ENCODE results near the gene TOMM34. TPM values are rescaled to one million over a fixed set of nuclear protein-coding genes. Genes with fewer than 3 reads are reported as not detected.

TOMM34 gene
- polyA plus RNA-seq, 5 donors, result 25.0 to 26.6 (median 25.3) TPM

DNA sequence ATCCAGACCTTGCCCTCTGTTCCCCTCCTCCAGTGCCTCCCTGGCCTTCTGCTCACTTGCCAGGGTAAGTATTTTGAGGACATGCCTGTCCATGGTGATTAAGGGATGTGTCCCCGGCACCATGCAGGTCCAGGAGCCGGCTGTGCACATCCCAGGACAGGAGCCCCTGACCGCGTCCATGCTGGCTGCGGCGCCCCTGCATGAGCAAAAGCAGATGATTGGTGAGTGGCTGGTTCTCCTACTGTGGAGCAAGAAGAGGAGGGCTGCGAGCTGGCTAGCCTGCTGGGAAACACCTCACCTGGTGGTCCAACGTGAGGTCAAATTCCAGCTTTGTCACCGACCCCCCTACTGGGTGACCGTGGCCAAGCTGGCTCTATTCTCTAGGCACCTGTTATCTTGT lies 23.7 kb downstream of the TOMM34 start:
- DNase-seq, result no peak

DNA sequence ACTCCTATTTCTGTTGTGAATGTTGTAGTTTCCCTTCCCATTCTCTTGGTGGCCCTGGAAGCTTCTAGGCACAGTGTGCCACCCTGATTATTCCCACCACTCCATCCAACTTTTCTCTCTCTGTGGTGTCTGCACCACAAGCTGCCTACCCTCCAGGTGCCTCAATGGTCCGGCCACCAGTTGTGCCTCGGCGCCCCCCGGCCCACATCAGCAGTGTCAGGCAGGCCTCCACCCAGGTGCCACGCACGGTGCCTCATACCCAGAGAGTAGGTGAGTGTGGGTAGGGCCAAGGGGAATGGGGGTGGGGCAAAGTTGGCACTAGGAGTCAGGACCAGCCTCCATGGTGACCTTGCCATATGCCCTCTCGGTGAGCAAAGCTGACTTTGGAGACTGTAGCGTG lies 27.3 kb downstream of the TOMM34 start:
- no peak for DNase-seq

DNA sequence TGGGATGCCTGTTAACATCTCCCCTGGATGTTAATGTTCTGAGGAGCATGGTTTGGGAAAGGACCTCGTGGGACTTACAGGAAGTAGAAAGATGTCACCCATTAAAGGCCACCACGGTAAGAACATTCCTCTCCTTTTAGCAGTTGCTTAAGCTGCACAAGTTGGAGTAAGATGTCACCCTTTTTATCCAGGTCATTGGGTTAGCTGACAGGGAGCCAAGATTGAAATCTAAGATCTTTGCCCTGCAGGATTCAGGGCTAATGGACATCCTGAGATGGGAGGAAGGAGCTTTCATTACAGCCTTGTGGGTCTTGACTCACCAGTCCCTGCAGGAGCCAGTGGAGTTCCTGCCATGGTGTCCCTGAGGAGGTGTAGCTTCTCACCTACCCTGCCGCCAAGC lies 28.3 kb downstream of the TOMM34 start:
- DNase-seq, result no peak

DNA sequence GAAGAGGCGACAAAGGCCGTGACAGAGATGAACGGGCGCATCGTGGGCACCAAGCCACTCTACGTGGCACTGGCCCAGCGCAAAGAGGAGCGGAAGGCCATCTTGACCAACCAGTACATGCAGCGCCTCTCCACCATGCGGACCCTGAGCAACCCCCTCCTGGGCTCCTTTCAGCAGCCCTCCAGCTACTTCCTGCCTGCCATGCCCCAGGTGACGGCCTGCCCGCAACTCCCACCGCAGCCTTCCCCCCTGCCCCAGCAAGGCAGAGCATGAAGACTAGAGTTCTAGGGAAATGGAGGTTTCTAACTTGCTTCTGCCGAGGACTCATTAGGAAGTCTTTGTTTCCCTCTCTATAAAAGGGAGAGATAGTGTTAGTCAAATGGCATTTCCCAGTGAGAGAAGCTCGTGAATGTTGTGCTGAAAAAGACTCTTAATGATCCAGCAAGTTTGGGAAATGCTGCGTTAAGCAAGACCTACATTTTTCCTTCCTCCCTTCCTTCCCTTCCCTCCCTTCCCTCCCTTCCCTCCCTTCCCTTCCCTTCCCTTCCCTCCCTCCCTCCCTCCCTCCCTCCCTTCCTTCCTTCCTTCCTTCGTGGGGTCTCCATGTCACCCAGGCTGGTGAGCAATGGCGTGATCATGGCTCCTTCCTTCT lies 29.6 kb downstream of the TOMM34 start:
- DNase-seq, result no peak

DNA sequence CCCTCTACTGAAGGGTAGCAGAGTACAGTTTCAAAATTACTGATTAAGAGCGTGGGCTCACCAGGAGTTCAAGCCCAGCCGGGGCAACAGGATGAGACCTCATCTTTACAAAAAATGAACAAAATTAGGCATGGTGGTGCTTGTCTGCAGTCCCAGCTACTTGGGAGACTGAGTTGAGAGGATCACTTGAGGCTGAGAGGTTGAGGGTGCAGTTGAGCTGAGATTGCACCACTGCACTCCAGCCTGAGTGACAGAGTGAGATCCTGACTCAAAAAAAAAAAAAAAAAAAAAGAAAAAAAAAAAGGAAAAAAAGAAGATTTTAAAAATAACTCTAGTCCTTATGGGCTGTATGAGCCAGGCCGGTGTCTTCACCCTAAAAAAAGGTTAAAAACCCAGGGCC lies 31.6 kb downstream of the TOMM34 start:
- no peak for DNase-seq

DNA sequence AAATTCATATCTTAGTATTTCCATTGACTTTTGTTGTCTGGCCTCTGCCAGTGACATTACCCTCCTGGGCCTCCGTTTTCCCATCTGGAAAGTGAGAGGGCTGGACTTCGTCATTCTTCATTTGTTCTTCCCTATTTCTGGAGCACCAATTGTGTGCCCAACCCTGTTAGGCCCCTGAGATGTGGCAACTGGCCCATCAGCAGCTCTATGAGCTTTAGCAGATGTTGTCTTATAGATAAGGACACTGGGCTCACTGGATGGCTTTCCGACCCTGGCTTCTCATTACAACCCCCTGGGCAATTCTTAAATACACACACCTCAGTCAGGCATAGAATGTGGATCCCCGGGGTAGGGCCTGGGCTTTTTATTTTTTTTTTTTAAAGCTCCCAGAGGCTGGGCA lies 35.7 kb downstream of the TOMM34 start:
- DNase-seq, result no peak

DNA sequence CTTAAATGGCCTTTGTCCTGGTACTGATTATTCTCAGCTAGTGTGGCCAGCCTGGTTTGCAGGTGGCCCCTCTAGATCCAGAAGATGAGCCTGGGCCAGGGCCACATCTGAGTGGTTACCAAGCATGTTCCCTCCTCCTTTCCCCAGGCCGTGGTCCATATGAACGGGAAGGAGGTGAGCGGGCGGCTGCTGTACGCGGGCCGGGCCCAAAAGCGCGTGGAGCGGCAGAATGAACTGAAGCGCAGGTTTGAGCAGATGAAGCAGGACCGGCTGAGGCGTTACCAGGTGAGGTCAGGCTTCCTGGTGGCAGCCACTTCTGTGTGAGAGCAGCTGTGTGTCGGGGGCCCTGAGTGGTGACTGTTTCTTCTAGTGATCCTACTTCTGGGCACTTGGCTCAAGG lies 38.8 kb downstream of the TOMM34 start:
- DNase-seq, result no peak

DNA sequence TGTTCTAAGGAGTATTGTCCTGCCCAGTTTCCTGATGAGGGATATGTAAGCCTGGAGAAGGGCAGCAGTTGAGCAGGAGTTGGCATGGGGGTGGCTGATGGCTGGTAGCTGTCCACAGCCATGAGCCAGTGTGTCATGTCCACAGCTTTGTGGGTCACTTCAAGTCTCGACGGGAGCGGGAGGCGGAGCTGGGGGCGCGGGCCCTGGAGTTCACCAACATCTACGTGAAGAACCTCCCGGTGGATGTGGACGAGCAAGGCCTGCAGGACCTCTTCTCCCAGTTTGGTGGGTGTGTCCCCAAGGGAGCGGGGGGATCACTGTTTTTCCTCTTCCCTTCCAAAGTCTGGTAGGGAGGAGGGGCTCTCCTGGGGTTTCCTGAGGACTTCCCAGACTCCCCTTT lies 41.4 kb downstream of the TOMM34 start:
- DNase-seq, result no peak

DNA sequence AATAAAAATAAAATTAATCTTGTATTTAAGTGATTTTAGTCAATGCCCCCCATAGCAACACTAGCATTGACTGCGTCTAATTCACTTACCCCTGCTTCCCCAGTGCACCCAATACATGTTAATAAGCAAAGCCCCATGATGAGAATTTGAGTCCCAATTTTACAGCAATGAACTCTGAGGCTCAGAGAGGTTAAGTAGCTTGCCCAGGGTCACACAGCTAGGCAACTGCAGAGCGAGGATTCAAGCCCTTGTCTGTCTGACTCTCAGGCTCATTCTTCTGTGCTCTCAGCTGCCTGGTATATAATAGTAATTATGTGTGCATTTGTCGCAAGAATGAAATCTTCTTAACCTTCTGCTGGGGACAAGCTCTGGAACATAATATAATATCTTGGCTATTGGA lies 41.9 kb downstream of the TOMM34 start:
- DNase-seq, result no peak

DNA sequence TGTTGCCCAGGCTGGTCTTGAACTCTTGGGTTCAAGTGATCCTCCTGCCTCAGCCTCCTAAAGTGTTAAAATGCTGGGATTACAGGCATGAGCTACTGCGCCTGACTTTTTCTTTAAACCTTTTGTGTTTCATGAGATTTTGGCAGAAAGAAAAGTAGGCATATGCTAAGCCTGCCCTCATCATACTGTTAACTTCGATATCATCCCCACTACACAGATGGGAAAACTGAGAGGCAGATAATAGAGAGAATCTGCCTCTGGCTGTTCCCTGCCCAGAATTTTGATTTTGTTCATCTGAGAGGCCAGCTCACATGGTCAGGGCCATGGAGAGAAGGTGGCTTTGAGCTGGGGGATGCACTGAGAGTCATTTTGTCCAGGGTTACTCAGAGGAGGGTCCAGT lies 42.8 kb downstream of the TOMM34 start:
- DNase-seq, result no peak

DNA sequence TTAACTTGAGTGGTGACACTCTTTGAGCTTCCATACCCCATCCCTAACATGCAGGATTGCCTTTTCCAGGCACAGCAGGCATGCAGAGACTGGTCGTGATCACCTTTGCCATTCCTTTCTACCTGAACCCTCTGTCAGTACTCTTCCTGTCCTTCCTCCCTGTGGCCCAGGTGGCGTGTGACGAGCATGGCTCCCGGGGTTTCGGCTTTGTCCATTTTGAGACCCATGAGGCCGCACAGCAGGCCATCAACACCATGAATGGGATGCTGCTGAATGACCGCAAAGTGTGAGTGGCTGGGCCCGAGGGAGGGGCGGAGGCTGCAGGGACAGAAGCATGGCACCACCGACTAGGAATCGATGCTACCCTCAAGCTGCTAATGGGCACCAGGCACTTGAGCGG lies 43.6 kb downstream of the TOMM34 start:
- DNase-seq, result no peak

DNA sequence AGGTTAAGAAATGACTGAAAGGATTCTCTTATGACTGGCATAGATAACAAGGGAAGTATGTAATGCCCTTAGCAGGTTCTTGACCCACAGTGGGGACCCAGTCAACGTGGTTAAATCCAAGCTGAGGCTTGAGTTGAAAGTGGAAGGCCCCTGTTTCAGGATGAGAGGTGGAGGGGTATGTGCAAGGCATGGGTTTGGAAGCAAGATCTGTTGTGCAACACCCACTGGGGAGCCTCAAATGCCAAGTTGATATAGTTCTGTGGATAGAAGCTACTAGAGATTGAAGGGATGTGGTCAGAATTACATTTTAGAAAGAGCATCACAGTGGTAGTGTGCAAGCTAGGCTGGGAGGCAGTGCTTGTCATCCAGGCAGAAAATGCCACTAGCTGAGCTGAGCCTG lies 45.3 kb downstream of the TOMM34 start:
- no peak for DNase-seq

DNA sequence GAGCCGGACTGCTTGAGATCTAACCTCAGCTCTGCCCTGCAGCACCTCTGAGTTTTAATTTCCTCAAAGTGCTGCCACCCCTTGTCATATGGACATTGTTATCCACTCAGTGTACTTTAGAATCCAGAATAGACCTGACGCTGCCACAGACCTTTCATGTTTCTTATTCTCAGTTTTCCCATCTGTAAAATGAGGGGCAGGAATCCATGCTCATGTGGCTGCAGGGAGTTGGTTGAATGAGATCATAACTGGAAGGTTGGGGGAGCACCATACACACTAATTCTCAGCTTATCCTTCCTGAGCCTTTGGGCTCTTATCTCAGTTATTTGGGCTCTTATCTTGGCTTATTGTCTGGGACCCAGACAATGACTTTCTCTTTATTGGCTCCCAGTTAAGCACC lies 48.0 kb downstream of the TOMM34 start:
- DNase-seq, result no peak

DNA sequence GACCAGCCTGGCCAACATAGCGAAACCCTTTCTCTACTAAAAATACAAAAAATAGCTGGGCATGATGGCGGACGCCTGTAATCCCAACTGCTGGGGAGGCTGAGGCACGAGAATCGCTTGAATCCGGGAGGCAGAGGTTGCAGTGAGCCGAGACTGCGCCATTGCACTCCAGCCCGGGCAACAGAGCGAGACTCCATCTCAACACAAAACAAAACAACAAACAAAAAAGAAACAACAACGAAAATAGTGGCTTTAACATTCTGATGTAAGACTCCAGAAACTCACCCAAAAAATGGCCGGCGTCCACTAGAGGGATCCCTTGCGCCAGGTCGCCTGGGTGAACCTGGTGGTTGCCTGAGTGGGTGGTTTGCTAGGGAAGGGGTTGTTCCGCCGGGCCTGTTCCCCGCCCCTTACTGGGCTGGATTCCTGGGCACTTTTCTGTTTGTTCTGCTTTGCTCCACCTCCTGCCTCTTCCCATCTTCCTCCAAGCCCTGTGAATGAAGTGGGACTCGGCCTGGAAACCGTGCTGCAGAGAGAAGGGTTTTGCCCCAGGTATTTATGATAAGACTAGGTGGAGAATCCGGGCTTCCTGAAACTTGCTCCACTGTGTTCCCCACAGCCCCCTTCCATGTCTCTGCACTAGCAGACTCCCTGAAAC lies 48.8 kb downstream of the TOMM34 start:
- peak; percentile 25 to 34 for DNase-seq

DNA sequence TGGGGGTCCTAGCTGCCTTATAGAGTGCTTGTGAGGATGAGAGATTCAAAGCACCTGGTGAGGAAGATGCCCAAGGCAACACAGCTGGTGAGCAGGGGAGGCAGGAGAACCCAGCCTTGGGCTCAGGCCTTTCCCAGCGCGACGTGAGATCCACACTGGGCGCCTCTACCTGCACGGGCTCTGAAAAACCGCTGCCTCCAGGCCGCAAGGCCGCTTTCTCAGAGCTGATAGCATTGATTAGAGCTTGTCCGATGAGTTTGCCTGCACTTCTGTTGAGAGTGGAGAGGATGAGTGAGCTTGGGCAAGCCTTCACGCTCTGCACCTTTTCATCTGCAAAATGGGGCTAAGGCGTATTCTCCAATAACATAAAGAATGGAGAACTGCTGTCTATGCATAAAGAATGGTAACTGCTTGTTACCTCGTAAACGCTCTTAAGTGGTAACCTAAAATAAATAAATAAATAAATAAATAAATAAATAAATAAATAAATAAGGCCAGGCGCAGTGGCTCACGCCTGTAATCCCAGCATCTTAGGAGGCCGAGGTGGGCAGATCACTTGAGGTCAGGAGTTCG lies 49.4 kb downstream of the TOMM34 start:
- DNase-seq, result no peak

DNA sequence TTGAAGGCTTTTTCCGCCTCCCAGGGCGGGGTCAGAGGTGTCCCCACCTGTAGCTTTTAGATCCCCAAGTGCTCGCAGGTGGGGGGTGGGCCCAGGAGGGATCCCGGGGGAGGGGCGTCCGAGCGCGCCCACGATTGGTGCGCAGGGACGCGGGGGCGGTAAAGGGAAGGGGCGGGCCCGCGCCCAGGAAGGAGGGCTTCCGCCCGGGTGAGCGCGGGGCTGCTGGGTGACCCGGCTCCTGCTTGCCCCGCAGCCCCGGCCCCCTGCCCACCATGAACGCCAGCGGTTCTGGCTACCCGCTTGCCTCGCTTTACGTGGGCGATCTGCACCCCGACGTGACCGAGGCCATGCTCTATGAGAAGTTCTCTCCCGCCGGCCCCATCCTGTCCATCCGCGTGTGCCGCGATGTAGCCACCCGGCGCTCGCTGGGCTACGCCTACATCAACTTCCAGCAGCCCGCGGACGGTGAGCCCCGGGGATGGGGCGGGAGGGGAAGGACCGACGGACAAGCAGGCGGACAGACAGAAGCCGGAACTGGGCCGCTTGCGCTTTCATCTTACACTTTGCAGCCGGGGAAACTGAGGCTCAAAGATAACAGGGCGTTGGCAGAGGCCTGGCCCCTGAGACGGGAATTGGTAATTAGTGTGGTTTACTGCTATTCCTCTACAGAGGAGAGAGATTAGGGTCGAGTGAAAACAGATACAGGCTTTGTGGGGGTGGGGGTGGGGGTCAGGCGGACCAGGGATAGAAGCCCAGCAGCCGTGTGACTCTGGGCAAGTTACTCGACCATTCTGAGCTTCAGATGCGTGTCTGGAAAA lies 50.1 kb downstream of the TOMM34 start, which contains the start of gene PABPC1L:
Gene PABPC1L, plus strand, starts transcription at position 189 of the 818 bp plus-strand sequence. Its CDS starts 84 bp downstream, at position 273.
- peak; percentile 52 to 65 for DNase-seq

DNA sequence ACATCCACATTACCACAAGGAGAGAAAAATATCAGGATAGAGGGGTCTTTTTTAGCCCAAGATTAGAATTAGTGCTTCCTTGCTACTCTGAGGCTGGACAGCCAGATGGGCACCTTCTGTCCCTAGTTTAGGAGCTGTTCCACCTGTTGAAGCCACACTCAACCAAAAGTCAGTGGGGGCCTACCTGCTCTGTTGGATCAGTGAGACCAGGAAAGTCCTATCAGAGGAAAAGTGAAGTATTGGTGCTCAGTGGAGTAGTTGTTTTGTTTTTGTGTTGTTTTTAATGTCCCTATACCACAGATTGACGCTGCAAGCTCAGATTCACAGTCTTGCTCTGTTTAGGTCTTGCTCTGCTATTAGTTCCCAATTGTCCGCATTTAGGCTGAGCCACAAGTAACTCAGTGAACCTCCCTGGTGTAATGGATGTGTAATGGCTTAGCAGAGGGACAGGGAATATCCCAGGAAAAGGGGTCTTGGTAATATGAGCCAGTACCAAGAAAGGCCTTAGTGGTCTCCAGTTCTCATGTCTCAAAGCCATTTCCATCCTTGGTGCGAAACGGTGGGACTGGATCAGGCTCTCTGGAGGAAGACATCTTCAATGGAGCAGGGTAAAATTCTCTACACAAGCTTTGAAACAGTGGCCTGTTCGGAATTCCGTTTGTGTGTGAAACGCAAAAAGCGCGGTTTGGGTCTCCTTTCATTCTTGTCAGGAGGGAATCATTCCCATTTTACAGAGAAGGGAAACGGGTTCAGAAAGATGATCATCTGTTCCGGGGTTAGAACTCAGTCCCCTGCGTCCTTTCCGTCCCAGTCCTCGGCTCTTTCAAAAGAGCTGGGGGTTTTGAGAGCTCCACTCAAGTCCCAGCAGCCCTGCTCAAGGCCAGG lies 51.0 kb downstream of the TOMM34 start:
- DNase-seq, result no peak

DNA sequence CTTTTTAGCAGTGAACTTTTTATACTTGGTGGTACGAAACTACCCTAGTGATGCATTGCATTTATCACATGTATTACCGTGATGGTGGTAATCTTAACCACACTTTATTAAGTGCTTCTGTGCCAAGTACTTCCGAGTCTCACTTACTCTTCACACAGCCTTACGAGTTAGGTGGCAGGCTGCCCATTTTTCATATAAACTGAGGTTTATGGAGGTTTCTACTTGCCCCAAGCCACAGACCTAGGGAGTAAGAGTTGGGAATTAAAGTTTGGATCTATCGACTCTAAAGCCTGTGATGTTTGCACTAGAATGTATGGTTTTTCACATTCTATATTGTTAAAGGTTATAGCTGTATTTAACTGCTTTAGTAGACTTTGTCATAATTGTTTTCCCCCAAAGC lies 55.8 kb downstream of the TOMM34 start:
- DNase-seq, result no peak

DNA sequence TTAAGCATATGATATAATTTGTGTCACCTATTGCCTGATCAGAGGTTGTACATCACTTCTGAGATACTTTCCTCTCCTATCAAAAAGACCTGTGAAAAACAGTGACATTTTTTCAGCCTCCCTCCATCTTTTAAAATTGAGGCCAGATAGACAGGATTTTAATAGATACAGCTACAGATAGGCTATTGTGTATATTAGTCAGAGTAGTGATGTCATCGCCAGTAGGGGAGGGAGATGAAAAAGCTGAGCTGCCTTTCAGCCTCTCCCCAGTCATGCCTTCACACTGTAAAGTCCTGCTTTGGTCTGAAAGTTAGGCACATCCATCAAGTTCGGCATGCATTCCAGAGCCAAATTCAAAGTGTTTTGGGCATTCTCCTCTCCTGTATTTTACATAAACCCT lies 58.2 kb downstream of the TOMM34 start:
- no peak for DNase-seq

DNA sequence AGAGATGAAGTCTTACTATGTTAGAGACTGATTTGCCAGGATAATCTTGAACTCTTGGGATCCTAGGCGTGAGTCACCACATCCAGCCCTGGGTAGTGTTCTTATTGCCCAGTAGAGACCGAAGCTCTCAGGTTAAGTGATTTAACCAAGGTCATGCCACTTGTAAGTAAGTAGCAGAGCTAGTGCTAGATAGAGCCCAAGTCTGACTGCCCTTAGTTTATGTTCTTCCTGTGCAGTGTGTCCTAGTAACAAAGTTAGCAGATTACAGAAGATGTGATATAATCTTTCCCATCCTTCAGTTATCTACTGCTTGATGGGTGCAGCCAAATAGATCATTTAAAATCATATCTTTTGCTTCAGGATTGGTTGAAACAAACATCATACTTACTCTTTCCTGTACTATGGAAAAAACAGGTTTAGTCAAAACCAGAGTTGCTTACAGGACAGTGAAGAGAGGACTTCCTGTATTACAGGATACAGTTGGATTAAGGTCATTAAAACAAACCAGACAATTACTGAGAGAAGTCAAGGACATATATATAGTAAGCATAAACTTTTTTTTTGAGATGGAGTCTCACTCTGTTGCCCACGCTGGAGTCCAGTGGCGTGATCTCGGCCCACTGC lies 59.9 kb downstream of the TOMM34 start:
- no peak for DNase-seq

DNA sequence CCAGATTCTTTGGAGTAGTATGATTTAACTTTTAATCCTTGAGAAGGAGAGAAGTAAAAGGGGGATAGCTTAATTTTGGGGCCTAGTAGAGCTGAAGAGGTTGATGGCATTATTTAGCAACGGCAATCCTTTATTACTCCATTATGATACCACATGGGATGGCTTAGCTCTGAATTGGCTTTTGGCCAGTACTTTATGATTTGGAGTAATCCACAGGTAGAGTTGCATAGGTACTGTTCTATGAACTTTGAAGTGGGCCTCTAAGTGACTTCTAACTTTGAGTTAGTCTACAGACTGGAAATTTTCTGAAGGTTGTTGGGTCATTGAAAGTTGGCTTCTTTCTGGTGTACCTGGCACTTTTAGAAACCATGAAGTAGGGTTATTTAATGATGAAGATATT lies 63.1 kb downstream of the TOMM34 start:
- no peak for DNase-seq

All from right lung (tissue), 5 donors.